GM18520 (cell line): Measurements from ENCODE around the gene ROR1.
"Not testable (repeated sequence)": the region's sequence is repeated elsewhere in the genome, so short reads cannot be mapped to it uniquely, and the experiment has no call there.

Experiments used
- ATAC-seq: cut with Tn5 transposase; IDR thresholded peaks from one replicate; pipeline ENCODE4 v1.9.1; 2021; ENCODE audit not compliant: unreplicated experiment

Gene ROR1

DNA sequence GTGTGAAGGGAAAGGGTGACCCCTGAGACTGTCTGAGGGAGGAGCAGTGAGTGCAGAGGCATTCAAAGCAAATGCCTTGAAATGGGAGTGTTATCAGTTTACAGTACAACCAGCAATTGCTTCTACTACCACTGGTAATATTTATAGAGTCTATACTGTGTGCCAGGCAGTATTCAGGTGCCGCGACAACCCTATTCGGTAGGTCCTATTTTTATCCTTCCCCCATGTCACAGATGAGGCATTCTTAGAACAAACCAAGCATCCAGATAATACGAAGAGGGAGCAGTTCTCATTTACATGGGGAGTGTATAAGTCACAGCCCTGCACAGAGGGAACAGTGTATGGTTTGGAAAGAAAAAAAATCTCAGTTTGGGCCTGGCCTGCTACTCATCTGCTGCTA is 18.3 kb downstream of the ROR1 start:
- no peak for ATAC-seq

DNA sequence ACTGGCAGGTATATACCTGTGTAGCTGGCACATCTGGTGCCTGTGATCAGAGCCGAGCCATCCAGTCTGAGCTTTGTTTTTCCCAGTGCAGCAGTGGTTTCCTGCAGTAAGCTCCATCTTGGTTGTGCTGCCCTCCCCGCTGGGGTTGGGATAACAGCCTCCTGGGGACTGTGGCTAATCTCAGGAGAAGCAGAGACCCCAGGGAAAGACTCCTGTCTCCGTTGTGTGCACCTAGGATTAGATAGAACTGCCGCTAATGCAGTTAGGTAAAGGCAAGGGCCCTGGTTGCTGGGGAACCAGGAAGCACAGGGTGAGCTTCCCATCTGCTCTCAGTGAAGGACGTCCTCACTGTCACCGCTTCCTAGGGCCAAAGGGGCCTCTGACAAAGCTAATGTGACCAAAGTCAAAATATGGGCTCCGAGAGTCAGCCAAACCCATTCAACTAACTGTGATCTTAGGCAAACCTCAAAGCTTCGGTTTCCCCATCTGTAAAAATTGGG is 20.0 kb downstream of the ROR1 start:
- no peak for ATAC-seq

DNA sequence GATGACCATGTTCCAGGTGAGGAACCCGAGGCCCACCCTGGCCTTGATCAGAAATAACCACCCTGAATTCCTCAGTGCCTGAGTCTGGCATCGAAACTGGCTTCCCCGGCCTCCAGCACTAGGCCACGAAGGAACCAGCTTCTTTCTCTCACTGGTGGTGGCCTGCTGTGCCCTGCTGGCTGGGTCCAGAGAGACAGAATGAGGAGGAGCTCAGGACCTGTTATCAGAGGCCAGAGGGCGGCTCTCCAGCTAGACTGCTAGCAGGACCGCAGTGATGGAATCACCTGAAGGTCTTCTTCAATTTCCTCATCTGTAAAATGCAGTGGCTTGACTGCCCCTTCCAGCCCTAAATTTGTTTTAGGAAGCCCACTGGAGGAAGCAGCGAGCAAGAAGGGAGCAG is 20.5 kb downstream of the ROR1 start:
- no peak for ATAC-seq

DNA sequence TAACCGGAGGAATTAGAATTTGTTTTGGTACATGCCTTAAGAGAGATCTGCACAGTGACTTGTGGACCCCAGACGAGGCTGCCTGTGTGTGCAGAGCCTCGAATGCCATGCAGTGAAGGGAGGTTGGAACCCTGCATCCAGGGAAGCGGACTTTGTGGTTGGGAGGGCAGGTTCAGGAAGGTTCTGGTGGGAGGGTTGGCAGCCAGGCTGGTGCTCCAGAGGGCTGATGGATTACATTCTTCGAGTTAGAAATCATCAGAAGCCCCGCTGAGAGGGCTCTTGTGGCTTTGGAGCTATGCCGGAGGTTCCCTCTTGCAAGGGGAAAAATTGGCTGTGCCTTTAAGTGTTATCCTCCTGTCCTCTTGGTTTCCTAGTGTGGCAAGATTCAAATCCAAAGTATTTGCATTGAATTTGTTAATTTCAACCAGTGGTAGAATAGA is 21.1 kb downstream of the ROR1 start:
- no peak for ATAC-seq

DNA sequence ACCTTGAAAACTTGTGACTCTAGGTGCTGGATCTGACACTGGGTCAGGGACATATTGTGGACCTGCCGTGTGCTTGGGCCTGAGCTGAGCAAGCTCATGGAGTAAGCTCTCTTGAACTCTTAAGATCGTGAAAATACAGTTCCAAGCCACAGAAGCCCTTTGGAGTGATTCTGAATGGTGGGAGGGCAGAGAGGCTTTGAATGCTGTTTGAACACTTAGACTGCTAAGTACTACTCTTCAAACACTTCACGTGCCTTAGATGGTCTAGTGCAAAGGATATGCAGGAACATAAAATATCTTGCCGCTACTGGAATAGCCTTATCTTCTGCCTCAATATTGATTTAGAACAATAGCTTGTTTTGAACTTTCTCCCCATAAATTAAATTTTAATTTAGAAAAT is 21.6 kb downstream of the ROR1 start:
- ATAC-seq, result no peak

DNA sequence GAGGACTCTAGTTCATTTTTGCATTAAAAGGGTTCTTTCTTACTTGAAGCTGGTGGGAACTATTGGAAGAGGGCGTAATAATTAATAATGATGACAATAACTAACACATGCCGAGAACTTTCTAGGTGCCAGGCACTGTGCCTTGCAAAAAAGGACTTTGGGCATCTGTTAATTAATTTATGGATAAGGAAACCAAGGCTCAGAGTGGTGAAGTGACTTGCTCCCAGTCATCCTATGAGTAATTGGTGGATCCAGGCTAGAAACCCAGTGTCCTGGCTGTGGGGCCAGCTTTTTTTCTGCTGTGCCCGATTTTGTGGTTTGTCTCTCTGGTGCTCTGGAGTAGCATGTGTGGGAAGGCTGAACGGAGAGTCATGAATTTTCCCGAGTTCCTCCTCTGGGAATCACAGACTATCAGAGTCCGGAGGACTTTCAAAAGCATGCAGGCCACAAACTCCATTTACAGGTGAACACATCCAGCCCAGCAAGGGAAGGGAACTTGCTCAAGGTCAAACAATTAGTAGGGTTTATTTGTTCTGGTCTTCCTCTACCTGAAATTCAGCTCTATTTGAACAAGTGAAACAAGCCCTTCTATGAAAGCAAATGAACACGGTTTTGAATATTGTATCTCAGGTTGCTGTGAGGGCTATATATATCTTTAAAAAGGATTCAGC is 23.4 kb downstream of the ROR1 start:
- no peak for ATAC-seq

DNA sequence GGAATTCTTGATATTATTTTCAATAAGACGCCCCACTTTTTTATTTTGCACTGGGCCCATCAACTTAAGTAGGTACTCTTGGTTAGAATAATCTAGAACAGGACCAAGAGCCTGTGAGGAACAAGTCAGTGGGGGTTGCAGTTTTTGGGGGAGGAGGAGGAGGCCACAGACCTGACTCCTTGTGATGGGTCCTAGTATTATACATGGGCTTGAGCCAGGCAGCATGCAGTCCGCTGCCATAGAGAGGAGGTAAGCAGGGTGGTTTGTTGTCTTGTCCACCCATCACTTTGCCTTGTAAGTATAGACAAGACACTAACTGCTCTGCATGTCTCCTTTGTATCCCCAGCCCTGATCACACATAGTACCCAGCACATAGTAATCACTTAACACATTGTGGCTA is 24.5 kb downstream of the ROR1 start:
- no peak for ATAC-seq

DNA sequence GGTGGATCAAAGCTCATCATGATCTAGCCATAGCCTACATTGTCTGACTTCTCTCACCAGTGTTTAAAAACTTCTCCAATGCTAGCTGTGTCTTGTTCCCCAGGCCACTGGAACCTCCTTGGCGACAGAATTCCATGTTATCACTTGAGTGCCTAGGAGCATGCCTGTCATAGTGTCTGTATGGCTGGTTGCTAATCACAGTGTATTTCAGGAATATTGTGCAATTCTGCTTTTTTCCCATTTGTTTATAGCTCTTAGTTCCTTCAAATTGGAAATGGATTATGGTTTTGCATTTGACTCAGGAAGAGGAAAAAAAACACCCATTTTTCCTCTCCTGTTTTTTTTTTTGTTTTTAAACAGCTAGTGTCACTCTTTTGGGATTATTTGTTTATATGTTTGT is 25.5 kb downstream of the ROR1 start:
- no peak for ATAC-seq

DNA sequence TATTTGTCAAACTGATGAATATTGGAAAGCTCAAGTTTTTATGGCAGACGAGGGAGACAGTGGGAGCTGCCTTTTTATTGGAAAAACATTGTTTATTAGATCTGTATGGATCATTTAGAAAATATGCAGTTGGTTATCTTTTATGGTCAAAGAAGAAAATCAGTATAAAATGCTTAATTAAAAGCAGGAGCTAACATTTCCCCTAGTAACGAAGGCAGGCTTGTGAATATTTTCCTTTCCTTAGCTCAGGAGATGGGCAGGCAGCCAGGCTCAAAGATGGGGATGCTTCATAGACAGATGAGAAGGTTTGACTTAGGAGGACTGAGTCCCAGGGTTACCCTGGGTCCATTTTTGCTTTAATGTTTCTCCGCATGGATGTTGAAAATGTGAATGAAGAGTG is 26.0 kb downstream of the ROR1 start:
- ATAC-seq, result no peak

DNA sequence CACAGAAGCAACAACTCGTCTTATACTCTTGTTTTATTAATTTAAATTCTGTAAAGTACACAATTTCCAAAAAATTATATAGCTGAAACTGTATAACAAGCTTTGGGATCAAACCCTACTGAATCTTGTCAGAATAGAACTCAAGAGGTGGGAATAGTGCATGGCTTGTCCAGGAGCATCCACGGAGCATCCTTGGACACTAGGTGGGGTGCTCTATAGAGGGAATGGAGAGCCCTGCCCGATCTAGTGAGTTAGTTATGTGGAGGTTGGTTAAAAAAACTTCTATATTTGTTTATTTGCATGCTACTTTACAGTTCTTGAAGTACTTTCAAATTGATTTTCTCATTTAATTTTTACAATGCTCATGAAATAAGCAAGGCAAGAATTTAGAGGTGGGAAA is 28.3 kb downstream of the ROR1 start:
- no peak for ATAC-seq

DNA sequence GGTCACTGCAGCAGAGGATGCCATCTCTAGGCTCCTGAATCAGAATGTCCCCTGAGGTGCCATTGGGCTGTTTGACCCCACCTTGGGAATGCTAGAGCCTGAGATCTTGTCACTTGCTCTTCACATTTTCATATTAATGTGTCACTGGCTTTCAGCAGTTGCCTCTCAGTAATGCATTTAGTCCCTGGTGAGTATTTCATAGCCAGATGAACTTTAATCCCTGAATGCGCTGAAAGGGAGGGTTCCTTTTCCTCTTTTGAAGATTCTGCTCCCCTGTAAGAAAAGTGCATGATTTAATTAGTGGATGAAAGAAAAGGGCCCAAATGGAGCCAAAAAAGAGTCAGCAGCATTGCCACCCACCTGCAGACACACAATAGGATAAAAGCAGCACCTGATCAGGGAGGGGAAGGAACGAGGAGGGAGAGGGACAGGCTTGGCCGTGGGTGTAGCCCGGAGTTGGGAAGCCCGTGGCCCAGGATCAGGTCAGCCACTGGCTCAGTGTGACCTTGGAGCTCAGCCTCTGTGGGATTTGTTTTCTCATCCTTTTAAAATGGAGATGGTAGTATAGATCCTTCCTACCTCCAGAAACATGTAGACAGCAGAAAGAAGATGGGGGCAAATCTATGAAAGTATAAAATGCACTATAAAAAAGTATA is 31.1 kb downstream of the ROR1 start:
- ATAC-seq, result no peak

DNA sequence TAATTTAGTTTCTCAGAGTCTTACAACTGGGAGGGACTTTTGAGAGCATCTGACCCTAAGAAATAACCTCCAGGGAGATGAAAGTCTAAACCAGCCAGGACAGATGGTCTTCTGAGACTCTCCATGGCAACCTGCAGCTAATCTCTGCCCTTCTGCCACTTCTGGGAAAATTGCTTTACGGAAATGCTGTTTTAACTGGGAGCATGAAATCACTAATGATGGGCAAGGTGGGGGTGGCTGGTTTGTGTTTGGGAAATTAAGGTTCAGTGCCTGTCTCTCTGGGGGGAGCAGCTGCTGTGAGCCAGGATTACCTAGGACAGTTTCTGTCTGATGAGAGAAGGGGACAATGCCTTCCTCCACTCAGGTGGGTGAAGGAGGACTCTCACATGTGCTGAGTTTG is 33.2 kb downstream of the ROR1 start:
- ATAC-seq, result no peak

DNA sequence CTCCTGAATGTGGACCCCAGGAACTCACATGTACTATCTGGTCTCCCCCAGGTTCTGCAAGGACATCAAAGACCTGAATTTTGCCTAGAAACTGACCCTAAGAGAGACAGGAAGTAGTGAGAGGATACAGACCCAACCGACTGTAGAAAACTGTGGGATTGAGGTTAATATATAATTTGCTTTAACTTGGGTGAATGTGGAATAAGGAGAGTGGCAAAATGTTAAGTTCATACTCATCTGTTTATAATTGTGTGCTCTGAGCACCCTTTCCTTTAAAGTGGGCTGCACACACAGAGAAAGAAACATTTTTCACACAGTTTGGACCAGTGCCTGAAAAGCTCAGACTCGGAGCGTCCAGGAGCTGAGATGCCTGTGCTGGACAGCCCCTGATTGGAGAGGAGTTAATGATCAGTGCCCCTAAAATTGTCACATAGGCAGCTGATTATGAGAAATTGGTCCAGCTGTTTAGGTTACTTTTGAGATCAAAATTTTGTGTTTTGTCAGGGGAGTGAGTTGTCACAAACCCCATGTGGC is 37.2 kb downstream of the ROR1 start:
- ATAC-seq, result no peak

DNA sequence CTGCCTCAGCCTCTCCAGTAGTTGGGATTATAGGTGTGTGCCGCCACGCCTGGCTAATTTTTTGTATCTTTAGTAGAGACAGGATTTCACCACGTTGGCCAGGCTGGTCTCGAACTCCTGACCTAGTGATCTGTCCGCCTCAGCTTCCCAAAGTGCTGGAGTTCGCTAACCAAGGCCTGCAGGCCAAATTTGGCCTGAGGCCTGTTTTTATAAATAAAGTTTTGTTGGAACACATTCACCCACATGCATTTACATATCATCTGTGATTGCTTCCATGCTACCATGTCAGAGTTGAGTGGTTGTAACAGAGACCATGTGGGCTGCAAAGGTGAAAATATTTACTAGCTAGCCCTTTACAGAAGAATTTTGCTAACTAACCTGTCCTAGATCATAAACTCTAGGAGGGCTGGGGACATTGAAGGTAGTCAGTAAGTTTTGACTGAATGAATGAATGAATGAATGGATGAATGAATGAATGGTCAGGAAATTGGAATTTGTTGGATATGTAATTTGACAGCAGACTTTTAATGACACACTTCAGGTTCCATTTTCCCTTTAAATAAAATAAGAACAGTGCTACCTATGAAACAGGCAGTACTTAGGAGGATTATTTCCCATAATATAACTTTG is 38.4 kb downstream of the ROR1 start:
- ATAC-seq, result no peak

DNA sequence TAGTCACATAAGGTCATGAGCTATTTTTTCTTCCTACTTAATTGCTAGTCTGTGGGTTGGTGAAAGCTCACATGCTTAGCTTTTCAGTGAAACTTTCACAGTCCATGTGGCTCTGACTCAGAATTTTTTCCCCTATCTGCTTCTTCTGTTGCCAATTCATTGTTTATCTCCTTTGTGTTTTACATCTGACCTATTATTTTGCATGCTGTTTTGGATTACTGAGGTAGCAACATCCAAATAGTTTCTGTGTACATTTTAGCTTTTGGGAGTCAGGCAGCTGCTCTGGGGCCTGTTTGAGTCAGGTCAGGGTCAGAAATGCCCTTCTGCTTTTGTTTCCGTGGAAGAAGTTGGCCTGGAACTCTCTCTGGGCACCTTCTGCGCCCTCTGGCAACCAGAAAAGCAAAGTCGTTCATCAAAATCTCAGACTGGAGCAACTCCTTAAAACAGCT is 40.0 kb downstream of the ROR1 start:
- ATAC-seq, result no peak

DNA sequence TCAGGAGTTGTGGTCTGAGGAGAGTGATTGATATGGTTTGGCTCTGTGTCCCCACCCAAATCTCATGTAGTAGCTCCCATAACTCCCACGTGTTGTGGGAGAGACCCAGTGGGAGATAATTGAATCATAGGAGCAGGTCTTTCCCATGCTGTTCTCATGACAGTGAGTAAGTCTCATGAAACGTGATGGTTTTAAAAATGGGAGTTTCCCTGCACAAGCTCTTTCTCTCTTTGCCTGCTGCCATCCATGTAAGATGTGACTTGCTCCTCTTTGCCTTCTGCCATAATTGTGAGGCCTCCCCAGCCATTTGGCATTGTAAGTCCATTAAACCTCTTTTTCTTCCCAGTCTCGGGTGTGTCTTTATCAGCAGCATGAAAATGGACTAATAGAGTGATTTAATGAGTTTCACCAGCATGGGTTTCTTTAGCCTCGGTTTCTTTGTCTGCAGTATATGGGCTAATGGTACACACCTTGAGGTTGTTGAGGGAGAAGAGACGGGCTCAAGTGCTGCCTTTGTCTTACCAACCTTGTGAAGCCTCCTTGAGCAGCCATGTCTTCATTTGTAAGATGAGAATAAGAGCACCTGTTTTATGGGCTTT is 42.5 kb downstream of the ROR1 start:
- not testable (repeated sequence) for ATAC-seq

DNA sequence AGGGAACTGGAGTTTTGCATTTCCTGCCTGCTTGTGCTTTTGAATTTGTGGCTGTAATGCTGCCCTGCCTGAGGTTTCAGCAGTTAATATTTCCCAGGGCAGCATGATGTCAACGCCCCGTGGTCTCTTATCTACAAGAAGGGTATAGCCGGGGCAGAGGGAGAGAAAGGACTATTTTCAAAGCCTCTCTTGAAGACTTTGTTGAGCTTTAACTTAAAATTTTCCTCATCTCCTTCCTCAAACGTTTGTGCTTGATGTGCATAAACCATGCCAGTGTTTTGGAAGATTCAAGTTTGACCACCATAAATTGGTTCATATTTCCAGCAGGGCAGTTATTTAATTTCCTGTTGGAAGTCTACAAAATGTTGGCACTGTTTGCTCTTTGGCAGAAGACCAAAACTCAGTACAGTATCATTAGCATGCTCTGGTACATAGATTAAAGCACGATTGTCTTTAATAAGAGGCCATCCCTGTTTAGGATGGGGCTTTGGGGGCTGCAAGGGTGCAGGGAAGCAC is 43.4 kb downstream of the ROR1 start:
- ATAC-seq, result no peak

DNA sequence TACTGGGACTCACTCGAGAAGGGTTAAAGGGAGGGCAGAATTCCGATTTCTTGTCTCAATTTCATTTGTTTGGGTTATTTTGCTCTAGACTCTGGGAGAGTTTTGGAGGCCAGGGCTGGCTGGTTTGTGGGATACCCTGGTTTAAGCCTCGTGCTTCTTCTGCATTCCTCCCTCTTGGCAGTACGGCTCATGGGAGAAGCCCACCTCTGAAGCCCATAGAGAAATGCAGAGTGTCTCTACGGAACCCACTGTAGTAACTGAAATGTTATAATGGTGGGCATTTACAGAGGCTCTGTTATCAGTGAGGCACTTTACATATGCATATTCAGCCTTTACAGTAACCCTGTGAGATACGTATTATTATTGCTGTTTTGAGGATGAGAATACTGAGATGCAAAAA is 43.9 kb downstream of the ROR1 start:
- no peak for ATAC-seq

DNA sequence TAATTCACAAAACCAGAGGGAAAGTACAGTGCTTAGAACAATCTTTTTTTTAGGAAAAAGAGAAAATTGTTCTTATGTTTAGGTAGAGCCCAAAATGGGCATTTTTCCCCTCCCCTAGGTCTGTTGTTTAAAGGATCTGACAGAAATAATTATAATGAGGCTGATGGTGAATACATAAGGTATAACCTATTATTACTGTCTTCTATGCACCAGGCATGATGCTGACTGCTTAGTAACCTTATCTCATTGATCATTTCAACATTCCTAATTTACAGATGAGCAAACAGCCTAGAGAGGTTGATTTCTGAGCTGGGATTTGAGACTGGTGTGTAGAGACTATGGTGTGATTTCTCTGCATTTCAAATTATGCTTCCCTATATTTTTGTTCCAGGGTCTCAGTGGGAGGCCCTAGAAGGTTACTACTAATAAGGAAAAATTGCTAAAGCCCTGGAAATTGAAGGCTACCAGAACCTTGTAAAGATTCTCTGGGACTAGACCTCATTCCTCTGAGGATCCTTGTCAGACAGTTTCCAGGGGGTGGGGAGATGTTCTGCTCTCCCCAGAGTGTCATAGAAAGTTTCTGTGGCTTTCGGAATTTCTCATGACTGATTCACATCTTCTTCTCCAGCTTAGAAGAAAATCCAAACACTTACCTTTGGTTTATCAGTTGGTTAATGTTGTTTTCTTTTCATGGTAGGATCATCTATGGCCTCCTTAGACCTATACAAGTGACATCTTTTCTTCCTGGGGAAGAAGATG is 44.9 kb downstream of the ROR1 start:
- no peak for ATAC-seq

DNA sequence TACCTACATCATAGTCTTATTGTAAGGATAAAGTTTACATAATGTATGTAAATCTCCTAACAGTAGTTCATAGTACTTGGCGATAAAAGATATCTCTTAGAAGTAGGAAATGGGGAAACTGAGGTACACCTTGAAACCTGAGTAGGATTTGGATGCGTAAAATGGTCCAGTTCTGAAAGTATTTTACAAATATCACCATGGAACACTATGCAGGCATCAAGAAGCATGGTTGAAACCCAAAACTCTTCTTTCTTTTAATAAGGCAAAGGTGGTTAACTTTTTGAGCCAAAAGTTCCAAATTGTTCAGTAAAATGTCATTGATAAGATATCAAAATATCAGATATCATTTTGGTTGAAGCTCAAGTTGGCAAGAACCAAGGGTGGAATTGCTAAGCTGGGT is 46.0 kb downstream of the ROR1 start:
- ATAC-seq, result no peak
